ENCODE results near the gene RNU6-9.

The RNU6-9 gene

GRCh38 chr19:898663-899062 lies 5.4 kb downstream of the RNU6-9 start:
- no peak for DNase-seq (ENCODE audit: low read depth in 2 of 2)

- no peak for DNase-seq (ENCODE audit: low read depth in 2 of 2)
Measured at GRCh38 chr19:899336-900042, 6.2 kb downstream of the RNU6-9 start.

DNA sequence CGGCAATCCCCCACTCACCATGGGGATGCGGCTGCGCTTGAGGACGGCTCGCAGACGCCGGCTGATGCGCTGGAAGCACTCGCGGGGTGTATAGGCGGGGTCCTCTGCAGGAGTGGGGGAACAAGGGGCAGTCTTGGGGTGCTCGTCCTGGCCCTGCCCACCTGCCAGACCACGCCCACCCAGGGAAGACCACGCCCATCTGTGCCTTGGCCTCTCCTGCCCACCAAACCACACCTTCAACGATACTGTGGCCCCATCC lies 6.7 kb downstream of the RNU6-9 start:
- no peak for DNase-seq (ENCODE audit: low read depth in 2 of 2)

DNA sequence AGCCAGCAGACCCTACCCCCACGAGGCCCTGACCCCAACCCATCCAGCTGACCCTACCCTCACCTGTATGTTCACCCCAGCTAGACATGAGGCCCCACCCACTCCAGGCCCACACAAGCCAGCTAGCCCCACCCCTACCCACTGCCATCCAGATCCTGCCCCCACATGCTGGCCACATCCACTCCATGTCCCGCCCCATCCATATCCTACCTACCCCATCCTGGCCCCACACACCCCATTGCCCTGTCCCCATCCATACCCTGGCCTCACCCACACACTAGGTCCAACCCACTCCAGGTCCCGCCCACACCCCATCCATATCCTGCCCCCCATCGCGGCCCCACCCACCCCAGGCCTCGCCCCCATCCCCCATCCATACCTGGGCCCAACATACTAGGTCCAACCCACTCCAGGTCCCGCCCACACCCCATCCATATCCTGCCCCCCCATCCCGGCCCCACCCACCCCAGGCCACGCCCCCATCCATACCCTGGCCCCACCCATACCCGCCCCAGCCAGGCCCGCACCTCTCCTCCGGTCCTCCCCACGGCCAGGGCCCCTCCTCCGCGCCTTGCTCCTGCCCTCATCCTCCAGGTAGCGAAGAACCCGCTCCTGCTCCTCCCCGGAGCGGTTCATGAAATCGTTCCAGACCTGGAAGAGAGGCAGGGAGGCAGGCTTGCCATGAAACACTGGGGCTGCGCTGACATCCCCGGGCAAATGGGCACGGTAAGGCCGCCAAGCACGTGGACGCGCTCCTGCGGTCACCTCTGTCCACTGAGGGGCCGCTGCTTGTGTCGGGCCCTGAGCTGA lies 7.2 kb downstream of the RNU6-9 start:
- no peak for DNase-seq (ENCODE audit: low read depth in 2 of 2)

GRCh38 chr19:901216-902092 lies 8.2 kb downstream of the RNU6-9 start:
- DNase-seq (ENCODE audit: low read depth in 2 of 2), result no peak

DNA sequence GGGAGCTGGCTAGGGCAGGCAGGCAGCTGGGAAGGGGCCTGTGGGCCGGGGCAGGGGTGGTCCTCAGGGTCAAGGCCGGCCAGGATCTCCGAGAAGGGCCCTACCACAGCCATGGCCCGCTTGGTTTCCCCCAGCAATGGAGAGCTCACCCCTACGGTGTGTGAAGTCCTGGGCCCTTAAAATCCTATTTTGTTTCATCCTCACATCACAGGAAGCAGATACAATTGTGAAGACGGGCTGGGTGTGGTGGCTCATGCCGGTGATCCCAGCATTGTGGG lies 8.7 kb downstream of the RNU6-9 start:
- no peak for DNase-seq (ENCODE audit: low read depth in 2 of 2)

- no peak for DNase-seq (ENCODE audit: low read depth in 2 of 2)
Measured at GRCh38 chr19:902446-903226, 9.4 kb downstream of the RNU6-9 start.

DNA sequence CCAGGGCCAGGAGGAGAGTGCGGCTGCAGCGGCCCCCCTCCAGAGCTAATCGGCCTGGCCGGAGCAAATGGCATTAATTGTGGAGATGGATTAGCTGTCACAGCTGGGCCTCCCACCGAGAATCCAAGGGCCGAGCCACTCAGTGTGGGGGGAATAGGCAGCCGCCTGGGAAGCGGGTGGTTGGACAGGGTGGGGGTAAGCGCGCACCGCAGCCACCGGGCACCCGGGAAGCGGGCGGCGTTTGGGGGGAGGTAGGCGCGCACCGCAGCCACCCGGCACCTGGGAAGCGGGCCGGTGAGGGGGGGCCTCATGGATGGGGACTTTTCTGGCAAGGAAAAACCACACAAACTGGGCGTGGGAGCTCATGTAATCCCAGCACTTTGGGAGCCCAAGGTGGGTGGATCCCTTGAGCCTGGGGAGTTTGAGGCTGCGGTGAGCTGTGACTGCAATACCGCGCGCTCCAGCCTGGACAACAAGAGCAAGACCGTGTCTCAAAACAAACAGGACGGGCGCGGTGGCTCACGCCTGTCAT lies 10.0 kb downstream of the RNU6-9 start:
- DNase-seq (ENCODE audit: low read depth in 2 of 2), result no peak

DNA sequence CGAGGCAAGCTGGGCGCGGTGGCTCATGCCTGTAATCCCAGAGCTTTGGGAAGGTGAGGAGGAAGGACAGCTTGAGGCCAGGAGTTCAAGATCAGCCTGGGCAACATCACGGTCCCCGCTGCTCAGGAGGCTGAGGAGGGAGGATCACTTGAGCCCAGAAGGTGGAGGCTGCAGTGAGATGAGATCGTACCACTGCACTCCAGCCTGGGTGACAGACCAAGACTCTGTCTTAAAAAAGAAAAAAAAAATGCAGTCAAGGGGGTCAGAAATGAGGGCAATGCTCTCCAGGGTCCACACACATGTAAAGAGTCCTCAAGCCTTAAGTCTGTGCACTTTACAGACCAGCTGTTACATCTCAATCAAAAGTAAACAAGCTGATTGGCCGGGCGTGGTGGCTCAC lies 11.3 kb downstream of the RNU6-9 start:
- DNase-seq (ENCODE audit: low read depth in 2 of 2), result no peak

- DNase-seq (ENCODE audit: low read depth in 2 of 2), result no peak
Measured at GRCh38 chr19:906480-906879, 13.2 kb downstream of the RNU6-9 start.

GRCh38 chr19:907183-907853 lies 14.0 kb downstream of the RNU6-9 start:
- no peak for DNase-seq (ENCODE audit: low read depth in 2 of 2)

- no peak for DNase-seq (ENCODE audit: low read depth in 2 of 2)
Measured at GRCh38 chr19:911197-912033, 18.1 kb downstream of the RNU6-9 start.

DNA sequence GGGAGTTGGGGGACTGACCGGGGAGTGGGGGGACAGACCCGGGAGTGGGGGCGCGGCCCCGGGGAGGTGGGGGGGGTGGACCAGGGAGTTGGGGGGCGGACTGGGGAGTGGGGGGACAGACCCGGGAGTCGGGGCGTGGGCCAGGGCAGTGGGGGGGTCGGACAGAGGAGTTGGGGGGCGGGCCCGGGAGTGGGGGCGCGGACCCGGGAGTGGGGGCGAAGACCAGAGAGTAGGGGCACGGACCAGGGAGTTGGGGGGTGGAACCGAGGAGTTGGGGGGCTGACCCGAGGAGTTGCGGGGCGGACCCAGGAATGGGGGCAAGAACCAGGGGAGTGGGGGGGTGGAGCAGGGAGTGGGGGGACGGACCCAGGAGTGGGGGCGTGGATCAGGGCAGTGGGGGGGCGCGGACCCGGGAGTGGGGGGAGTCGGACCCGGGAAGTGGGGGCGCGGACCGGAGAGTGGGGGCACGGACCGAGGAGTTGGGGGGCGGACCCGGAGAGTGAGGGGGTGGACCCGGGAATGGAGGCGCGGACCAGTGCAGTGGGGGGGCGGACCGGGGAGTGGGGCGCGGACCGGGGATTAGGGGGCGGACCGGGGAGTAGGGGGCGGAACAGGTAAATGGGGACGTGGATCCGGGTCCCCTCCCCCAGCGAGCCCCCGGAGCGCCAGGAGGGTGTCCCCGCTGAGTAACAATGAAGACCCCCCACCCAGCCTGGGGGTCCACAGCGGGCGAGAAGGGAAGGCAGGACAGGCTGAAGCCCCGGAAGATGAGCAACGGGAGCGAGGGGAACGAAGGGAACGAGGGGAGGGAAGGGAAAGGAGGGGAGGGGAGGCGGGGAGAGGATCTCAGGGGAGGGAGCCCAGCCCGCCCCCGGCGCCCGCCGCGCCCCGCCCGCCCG lies 19.1 kb downstream of the RNU6-9 start:
- DNase-seq (ENCODE audit: low read depth in 2 of 2), result no peak

DNA sequence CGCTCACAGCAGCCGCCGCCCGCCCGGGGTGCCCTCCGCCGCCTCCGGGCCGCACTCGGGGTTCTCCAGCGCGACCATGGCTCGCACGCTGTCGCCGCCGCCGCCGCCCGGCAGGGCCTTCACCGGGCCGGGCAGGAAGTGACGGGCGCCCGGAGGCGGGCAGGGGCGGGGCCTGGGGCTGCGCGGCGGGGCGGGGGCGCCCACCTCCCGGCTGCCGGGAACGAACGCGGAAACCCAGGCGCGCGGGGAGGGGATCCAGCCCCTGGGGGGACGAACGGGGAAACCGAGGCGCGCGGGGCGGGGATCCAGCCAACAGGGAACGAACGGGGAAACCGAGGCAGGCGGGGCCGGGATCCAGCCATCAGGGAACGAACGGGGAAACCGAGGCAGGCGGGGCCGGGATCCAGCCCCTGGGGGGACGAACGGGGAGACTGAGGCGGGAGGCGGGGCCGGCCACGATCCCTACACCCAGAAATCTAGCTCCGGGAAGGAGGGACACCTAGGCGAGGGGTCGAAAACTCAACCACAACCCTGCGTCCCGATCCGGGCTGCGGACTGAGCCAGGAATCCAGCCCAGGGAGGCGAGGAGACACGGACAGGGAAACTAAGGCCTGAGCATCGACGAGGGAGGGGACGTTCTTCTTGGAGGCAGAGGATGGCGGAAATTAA lies 19.9 kb downstream of the RNU6-9 start, which contains the start of gene R3HDM4:
Gene R3HDM4 (minus strand): TSS at position 140 of the 669 bp plus-strand sequence. CDS start 62 bp downstream, at position 78.
- peak; percentile 74 to 80 for DNase-seq (ENCODE audit: low read depth in 2 of 2)

- no peak for DNase-seq (ENCODE audit: low read depth in 2 of 2)
Measured at GRCh38 chr19:916645-917322, 23.5 kb downstream of the RNU6-9 start.

GRCh38 chr19:917323-918151 lies 24.3 kb downstream of the RNU6-9 start, which contains the start of gene KISS1R:
Gene KISS1R, plus strand, starts transcription at chr19:917333. Its CDS starts 170 bp downstream, at chr19:917503.
- no peak for DNase-seq (ENCODE audit: low read depth in 2 of 2)

DNA sequence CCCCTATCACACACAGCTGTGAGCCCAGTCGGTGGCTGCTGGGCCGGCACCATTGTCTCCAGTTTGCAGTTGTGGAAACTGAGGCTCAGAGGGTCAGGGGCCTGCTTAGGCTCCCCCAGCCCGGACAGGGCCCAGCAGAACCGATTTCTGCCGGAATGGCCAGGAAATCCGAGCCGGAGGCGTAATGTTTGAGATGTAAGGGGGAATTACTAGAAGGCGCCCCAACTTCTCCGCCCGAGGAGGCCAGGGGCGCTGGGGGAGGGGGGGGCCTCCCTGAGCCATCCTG lies 24.8 kb downstream of the RNU6-9 start:
- DNase-seq (ENCODE audit: low read depth in 2 of 2), result no peak
